Pancreas (tissue), 10 donors: ENCODE data around the gene SURF2. TPM values are rescaled to one million over a fixed set of nuclear protein-coding genes. Genes with fewer than 3 reads are reported as not detected.
A peak's percentile ranks its signal among the peaks of the same experiment; 100 is the strongest.

ENCODE experiments used
- ATAC-seq, 4 donors: fragments of 200-7000 bp; cut with Tn5 transposase; one replicate each; pipeline versions ENCODE4 v1.8.0 to v1.9.1; 2020; ENCODE audit warnings: mild to moderate bottlenecking in 4 of 4, moderate library complexity in 4 of 4
- DNase-seq, 6 donors: peaks; one replicate each; pipeline ENCODE4 v3.0.0-alpha.2; 2020
- FAIRE-seq: peaks from 2 replicates; lab custom pipeline; 2012; peaks lifted over from hg19 to GRCh38; lab: Jason Lieb, UNC
- H3K27ac ChIP-seq, 4 donors: fragments of 200-600 bp; sonication (generic); 1 replicate in 3 of 4; 2 replicates in 1 of 4; pipeline versions ENCODE4 v1.5.0 to v1.8.0; 2020
- H3K27me3 ChIP-seq, 4 donors: fragments of 200-600 bp; one replicate each; pipeline ENCODE4 v1.8.0; 2021
- H3K36me3 ChIP-seq, 3 donors: fragments of 200-600 bp; sonication (generic) in 1 of 3; one replicate each; pipeline versions ENCODE4 v1.5.0 to v1.8.0; 2020 to 2021
- H3K4me1 ChIP-seq, 3 donors: fragments of 200-600 bp; one replicate each; pipeline ENCODE4 v1.8.0; 2021
- H3K4me3 ChIP-seq, 4 donors: fragments of 200-600 bp; sonication (generic) in 2 of 4; one replicate each; pipeline versions ENCODE4 v1.5.0 to v1.8.0; 2020 to 2021
- H3K9me3 ChIP-seq, 4 donors: fragments of 200-600 bp; one replicate each; pipeline ENCODE4 v1.8.0; 2021
- CTCF ChIP-seq, 4 donors: fragments of 200-600 bp; sonication (generic) in 3 of 4; IDR thresholded peaks; one replicate each; pipeline versions ENCODE4 v1.5.0 to v1.8.0; 2021; ENCODE audit warnings: antibody characterized with exemption in 4 of 4
- WGBS, 2 donors: extraction: QIAGEN DNeasy Blood & Tissue Kit; methylation state at CpG; one replicate each; pipeline ENCODE4 v1.1.7; 2013; 5-methylcytosine and 5-hydroxymethylcytosine counted together
- intact Hi-C, 3 donors: fragments of 100-400 bp; cut with DNase I; formaldehyde crosslinking; loops; one replicate each; pipeline versions ENCODE4 v1.11.1 to v1.14.2; 2022
- polyA plus RNA-seq, 2 donors: library from polyadenylated mRNA; stranded (reverse); fragments of 200-250 nt; gene quantifications; one replicate each; pipeline ENCODE4 v1.2.3, GENCODE V29; 2013
- total RNA-seq, 6 donors: library from RNA; stranded (reverse); fragmentation: NEBNext Ultra II Directional in 4 of 6; extraction: Animal tissue kit (Norgen Biotek cat#: 25700) in 4 of 6; gene quantifications; one replicate each; pipeline versions ENCODE4 v1.2.1 to v1.2.4, GENCODE V29; 2021 to 2023
- donor health status: healthy with polysubstance abuse.
- donor health status: DM: no; HTN: no; CAD: no; lungs with moderate emphysema.
- donor health status: DM: no; HTN: no; CAD: no.
- donor health status: control.
- donor health status: control.
- donor health status: Bipolar disorder and iron deficiency.
- donor health status: DM: yes; HTN: yes; CAD: no.
- donor health status: DM: no; HTN: no; CAD: no.
- donor health status: DM: no; HTN: no; CAD: no.
- donor health status: DM: yes; HTN: yes; CAD: no.

The SURF2 gene
- total and polyA plus RNA-seq, 8 donors = 7.8 to 52.4 (median 13.2) TPM

GRCh38 chr9:133341369-133342068 lies 14.8 kb upstream of the SURF2 start:
- Histone ChIP-seq H3K4me1 (peaks cover 0 to 2% (median under 1%) of the 10 kb centered on the region in 3 donors), H3K4me3 (no peak overlapping the region), H3K9me3 (no peaks in the 10 kb centered on the region), H3K27me3 (no peaks in the 10 kb centered on the region), H3K27ac (no peak overlapping the region), H3K36me3 (peaks cover 0 to 35% (median 9%) of the 10 kb centered on the region in 3 donors)
- TF ChIP-seq CTCF (IDR thresholded peaks at IDR 0.05) = no peak
- WGBS, 2 donors = 87 to 94% methylated on average over 15 of the region's 15 CpGs
- ATAC-seq (peak in 3 of 4 donors; percentile 27 to 73 (median 48)), DNase-seq (peak in 3 of 6 donors; percentile 12 to 59 (median 51)), FAIRE-seq (no peak)
- intact Hi-C loops = no loop called here

- Histone ChIP-seq H3K36me3 (peaks cover 0 to 35% (median 9%) of the 10 kb centered on the region in 3 donors), H3K27me3 (no peaks in the 10 kb centered on the region), H3K4me3 (no peak overlapping the region), H3K27ac (no peak overlapping the region), H3K9me3 (no peaks in the 10 kb centered on the region), H3K4me1 (peaks cover 0 to 6% (median 5%) of the 10 kb centered on the region in 3 donors)
- ATAC-seq = no peak
- TF ChIP-seq CTCF (IDR thresholded peaks at IDR 0.05) = no peak
- 84 to 90% methylated on average over 12 of the region's 12 CpGs for WGBS, 2 donors
- intact Hi-C loops = no loop called here
- FAIRE-seq = no peak
- peak in 1 of 6 donors; percentile 58 for DNase-seq
These were observed 14.3 kb upstream of the SURF2 start for GRCh38 chr9:133342069-133342406.

- intact Hi-C loops = no loop called here
- Histone ChIP-seq H3K27me3 (no peaks in the 10 kb centered on the region), H3K4me3 (no peak overlapping the region), H3K27ac (no peak overlapping the region), H3K4me1 (peaks cover 0 to 6% (median 5%) of the 10 kb centered on the region in 3 donors), H3K36me3 (peaks cover 0 to 35% (median 9%) of the 10 kb centered on the region in 3 donors), H3K9me3 (no peaks in the 10 kb centered on the region)
- no peak for TF ChIP-seq CTCF (IDR thresholded peaks at IDR 0.05)
- WGBS, 2 donors = 88% methylated on average over 11 of the region's 11 CpGs
- ATAC-seq = no peak
- FAIRE-seq = no peak
- peak in 3 of 6 donors; percentile 11 to 66 (median 41) for DNase-seq
These were observed 13.8 kb upstream of the SURF2 start for GRCh38 chr9:133342570-133342969.

- H3K4me3 ChIP-seq = no peak overlapping the region
- H3K27ac ChIP-seq = no peak overlapping the region
- H3K4me1 ChIP-seq = peaks cover under 1 to 6% (median 6%) of the 10 kb centered on the region in 3 donors
- no peak for TF ChIP-seq CTCF (IDR thresholded peaks at IDR 0.05)
- H3K27me3 ChIP-seq = no peaks in the 10 kb centered on the region
- H3K9me3 ChIP-seq = no peaks in the 10 kb centered on the region
- DNase-seq (peak in 2 of 6 donors; percentile 8 to 39), FAIRE-seq (no peak), ATAC-seq (no peak)
- WGBS, 2 donors = 93 to 96% methylated on average over 19 of the region's 19 CpGs
- peaks cover 0 to 35% (median 9%) of the 10 kb centered on the region in 3 donors for H3K36me3 ChIP-seq
- intact Hi-C loops = no loop called here
These were observed 12.3 kb upstream of the SURF2 start for GRCh38 chr9:133344071-133344470.

- no peak for ATAC-seq
- FAIRE-seq = no peak
- H3K4me1 ChIP-seq = peaks cover 6 to 14% (median 8%) of the 10 kb centered on the region in 3 donors
- no peak for TF ChIP-seq CTCF (IDR thresholded peaks at IDR 0.05)
- no peak overlapping the region for H3K4me3 ChIP-seq
- H3K9me3 ChIP-seq = no peaks in the 10 kb centered on the region
- no peak overlapping the region for H3K27ac ChIP-seq
- peaks cover 2 to 44% (median 14%) of the 10 kb centered on the region in 3 donors for H3K36me3 ChIP-seq
- intact Hi-C loops = no loop called here
- no peaks in the 10 kb centered on the region for H3K27me3 ChIP-seq
- peak in 2 of 6 donors; percentile 17 to 44 for DNase-seq
- WGBS, 2 donors = 93 to 96% methylated on average over 12 of the region's 12 CpGs
These were observed 11.4 kb upstream of the SURF2 start for GRCh38 chr9:133344979-133345378.
